NCI-H1105 (cell line): ENCODE measurements around the gene KHK.
"Not testable (repeated sequence)": the region's sequence is repeated elsewhere in the genome, so short reads cannot be mapped to it uniquely, and the experiment has no call there.

ENCODE experiments used
- DNase-seq: peaks from one replicate; lab custom pipeline; 2025; lab: John Stamatoyannopoulos, UW

Gene KHK

GRCh38 chr2:27095745-27096651 is 9.4 kb downstream of the KHK start:
- peak; percentile 14 for DNase-seq

GRCh38 chr2:27096748-27097297 is 10.3 kb downstream of the KHK start:
- no peak for DNase-seq

- DNase-seq = no peak
These were observed 10.8 kb downstream of the KHK start for GRCh38 chr2:27097341-27097740.

- no peak for DNase-seq
These were observed 12.9 kb downstream of the KHK start for GRCh38 chr2:27099334-27099955.

- DNase-seq = no peak
These were observed 13.5 kb downstream of the KHK start for GRCh38 chr2:27100036-27100435.

- no peak for DNase-seq
These were observed 15.8 kb downstream of the KHK start for GRCh38 chr2:27102329-27102728.

- no peak for DNase-seq
These were observed 19.4 kb downstream of the KHK start for GRCh38 chr2:27105981-27106380.

- DNase-seq = no peak
These were observed 21.6 kb downstream of the KHK start for GRCh38 chr2:27108221-27108620.

GRCh38 chr2:27109083-27109482 is 22.5 kb downstream of the KHK start:
- DNase-seq = no peak

- not testable (repeated sequence) for DNase-seq
These were observed 24.2 kb downstream of the KHK start for GRCh38 chr2:27110603-27111352.

GRCh38 chr2:27111392-27112078 is 25.0 kb downstream of the KHK start:
- DNase-seq = not testable (repeated sequence)

- DNase-seq = no peak
These were observed 28.9 kb downstream of the KHK start for GRCh38 chr2:27115519-27115918.

GRCh38 chr2:27117995-27118524 is 31.5 kb downstream of the KHK start:
- no peak for DNase-seq

GRCh38 chr2:27118525-27119329 is 32.2 kb downstream of the KHK start, which contains the start of gene CGREF1:
TSS of gene CGREF1 (minus strand) at chr2:27119128. CDS start at chr2:27104366, 14,762 bp downstream.
- DNase-seq = no peak

- DNase-seq = not testable (repeated sequence)
These were observed 32.7 kb downstream of the KHK start for GRCh38 chr2:27119330-27119670.

- DNase-seq = no peak
These were observed 35.3 kb downstream of the KHK start for GRCh38 chr2:27121906-27122305.

GRCh38 chr2:27122791-27123190 is 36.2 kb downstream of the KHK start:
- DNase-seq = no peak

- DNase-seq = no peak
These were observed 37.0 kb downstream of the KHK start, which contains the start of gene ABHD1 for GRCh38 chr2:27123302-27124150. TSS of gene ABHD1 (plus strand) at chr2:27123815. CDS start at chr2:27123949, 134 bp downstream.

GRCh38 chr2:27125104-27125503 is 38.5 kb downstream of the KHK start:
- no peak for DNase-seq
